Mesenchymal stem cell (in vitro differentiated cells and primary cell): ENCODE measurements around the gene CLDN14.

ENCODE experiments used
- DNase-seq: peaks from one replicate; pipeline ENCODE4 v3.0.0-alpha.2; 2013
- H2AFZ ChIP-seq: one replicate; pipeline ENCODE4 v1.6.1; 2013; ENCODE audit warnings: low read depth, mild to moderate bottlenecking, control low read depth, inconsistent platforms, low read length, moderate library complexity
- H2AK5ac ChIP-seq: 2 replicates; pipeline ENCODE4 v1.6.1; 2013; ENCODE audit warnings: low read length, moderate library complexity, mild to moderate bottlenecking, inconsistent platforms; ENCODE audit not compliant: severe bottlenecking
- H2BK120ac ChIP-seq: one replicate; pipeline ENCODE4 v1.6.1; 2013; ENCODE audit warnings: low read depth, mild to moderate bottlenecking, inconsistent platforms, low read length, moderate library complexity
- H2BK12ac ChIP-seq, 2 experiments: one replicate each; pipeline ENCODE4 v1.6.1; 2013; ENCODE audit warnings: inconsistent platforms in 2 of 2, low read length in 2 of 2, mild to moderate bottlenecking in 2 of 2, moderate library complexity in 2 of 2, control low read depth in 1 of 2
- H2BK15ac ChIP-seq: one replicate; pipeline ENCODE4 v1.6.1; 2013; ENCODE audit warnings: mild to moderate bottlenecking, low read depth, inconsistent platforms; ENCODE audit not compliant: poor library complexity, severe bottlenecking
- H2BK5ac ChIP-seq: 2 replicates; pipeline ENCODE4 v1.6.1; 2013; ENCODE audit warnings: low read depth, mild to moderate bottlenecking, low read length, control low read depth, inconsistent platforms; ENCODE audit not compliant: poor library complexity, severe bottlenecking
- H3K14ac ChIP-seq, 2 experiments: one replicate each; pipeline ENCODE4 v1.6.1; 2013; ENCODE audit warnings: inconsistent platforms in 2 of 2, low read length in 2 of 2, control low read depth in 1 of 2, mild to moderate bottlenecking in 1 of 2, moderate library complexity in 1 of 2
- H3K18ac ChIP-seq, 2 experiments: one replicate each; pipeline ENCODE4 v1.6.1; 2013; ENCODE audit warnings: inconsistent platforms in 2 of 2, low read length in 2 of 2, control low read depth in 1 of 2, low read depth in 1 of 2, mild to moderate bottlenecking in 1 of 2
- H3K23ac ChIP-seq, 2 experiments: one replicate each; pipeline ENCODE4 v1.6.1; 2013; ENCODE audit warnings: inconsistent platforms in 2 of 2, low read length in 2 of 2, mild to moderate bottlenecking in 2 of 2, moderate library complexity in 2 of 2, control low read depth in 1 of 2
- H3K27ac ChIP-seq: 2 replicates; pipeline ENCODE4 v1.5.1; 2013; ENCODE audit warnings: mild to moderate bottlenecking, moderate library complexity, low read length, control low read depth, inconsistent platforms; ENCODE audit not compliant: poor library complexity, severe bottlenecking
- H3K27me3 ChIP-seq, 2 experiments: 2 replicates each; pipeline versions ENCODE4 v1.6.1 to v1.7.0; 2013; ENCODE audit warnings: low read length in 2 of 2, mild to moderate bottlenecking in 2 of 2, moderate library complexity in 2 of 2, control low read depth in 1 of 2, inconsistent platforms in 1 of 2; ENCODE audit not compliant: control insufficient read depth in 1 of 2, insufficient read depth in 1 of 2
- H3K36me3 ChIP-seq, 2 experiments: 2 replicates each; pipeline versions ENCODE4 v1.6.1 to v1.7.0; 2013; ENCODE audit warnings: low read length in 2 of 2, control low read depth in 1 of 2, inconsistent platforms in 1 of 2, low read depth in 1 of 2, mild to moderate bottlenecking in 1 of 2; ENCODE audit not compliant: insufficient read depth in 2 of 2, control insufficient read depth in 1 of 2
- H3K4ac ChIP-seq, 2 experiments: one replicate each; pipeline ENCODE4 v1.6.1; 2013; ENCODE audit warnings: inconsistent platforms in 2 of 2, low read length in 2 of 2, mild to moderate bottlenecking in 2 of 2, moderate library complexity in 2 of 2, control low read depth in 1 of 2, low read depth in 1 of 2
- H3K4me1 ChIP-seq: 2 replicates; pipeline ENCODE4 v1.6.1; 2013; ENCODE audit warnings: low read depth, low read length, control low read depth; ENCODE audit not compliant: control insufficient read depth, insufficient read depth
- H3K4me2 ChIP-seq: 2 replicates; pipeline ENCODE4 v1.6.1; 2013; ENCODE audit warnings: low read length, mild to moderate bottlenecking, inconsistent platforms; ENCODE audit not compliant: poor library complexity, severe bottlenecking
- H3K4me3 ChIP-seq, 2 experiments: 2 replicates each; pipeline versions ENCODE4 v1.5.1 to v1.7.0; 2013; ENCODE audit warnings: low read length in 2 of 2, mild to moderate bottlenecking in 2 of 2, control low read depth in 1 of 2, low read depth in 1 of 2; ENCODE audit not compliant: insufficient read depth in 1 of 2
- H3K79me1 ChIP-seq: replicated peaks from 2 replicates; pipeline ENCODE4 v1.6.1; 2013; ENCODE audit warnings: mild to moderate bottlenecking, control low read depth, low read length, inconsistent platforms; ENCODE audit not compliant: poor library complexity, severe bottlenecking
- H3K9ac ChIP-seq: 2 replicates; pipeline ENCODE4 v1.7.0; 2013; ENCODE audit warnings: mild to moderate bottlenecking, low read length, moderate library complexity
- H3K9me3 ChIP-seq: 2 replicates; pipeline ENCODE4 v1.7.0; 2013; ENCODE audit warnings: mild to moderate bottlenecking, low read length; ENCODE audit not compliant: control insufficient read depth
- H4K8ac ChIP-seq: one replicate; pipeline ENCODE4 v1.6.1; 2013; ENCODE audit warnings: inconsistent platforms, mild to moderate bottlenecking, low read length, moderate library complexity
- H4K91ac ChIP-seq: one replicate; pipeline ENCODE4 v1.6.1; 2013; ENCODE audit warnings: mild to moderate bottlenecking, low read length, inconsistent platforms
- WGBS: methylation state at CpG from one replicate; pipeline ENCODE4 v1.1.7; 2013; ENCODE audit warnings: mixed read lengths; 5-methylcytosine and 5-hydroxymethylcytosine counted together

CLDN14 gene

DNA sequence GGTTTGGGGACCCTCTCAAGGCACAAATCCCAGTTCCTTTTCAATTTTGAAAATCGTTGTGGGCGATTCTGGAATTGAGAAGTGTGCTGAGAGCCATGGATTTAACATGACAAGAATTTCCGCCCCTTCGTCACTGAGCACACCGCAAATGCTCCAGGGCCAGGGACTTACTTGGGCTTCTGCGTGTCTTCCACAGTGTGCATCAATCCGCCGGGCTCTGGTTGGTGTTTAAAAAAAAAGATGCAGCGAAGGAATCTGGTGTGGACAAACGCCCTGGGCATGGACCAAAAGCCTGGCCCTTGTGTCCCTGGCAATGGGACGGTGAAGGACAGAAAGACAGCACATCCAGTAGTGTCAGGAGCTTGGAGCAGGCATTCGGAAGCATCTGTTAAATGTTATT lies 696 bp upstream of the CLDN14 start:
- Histone ChIP-seq H3K23ac (no peak overlapping the region), H3K9ac (no peak overlapping the region), H2AFZ (no peak overlapping the region), H3K27ac (no peak overlapping the region), H4K91ac (no peak overlapping the region), H2BK15ac (no peak overlapping the region), H3K4me3 (no peak overlapping the region), H3K4ac (no peak overlapping the region), H3K79me1 (no peaks in the 10 kb centered on the region), H2AK5ac (no peak overlapping the region), H3K18ac (no peak overlapping the region), H2BK12ac (no peak overlapping the region), H3K4me2 (no peak overlapping the region), H2BK120ac (no peak overlapping the region), H3K4me1 (peaks cover 19% of the 10 kb centered on the region), H3K36me3 (peaks cover 0 to 7% of the 10 kb centered on the region in 2 experiments), H3K9me3 (no peaks in the 10 kb centered on the region), H3K27me3 (no peaks in the 10 kb centered on the region), H4K8ac (no peak overlapping the region), H3K14ac (no peak overlapping the region), H2BK5ac (no peak overlapping the region)
- DNase-seq = no peak
- WGBS = 82% methylated on average over 11 of the region's 12 CpGs

DNA sequence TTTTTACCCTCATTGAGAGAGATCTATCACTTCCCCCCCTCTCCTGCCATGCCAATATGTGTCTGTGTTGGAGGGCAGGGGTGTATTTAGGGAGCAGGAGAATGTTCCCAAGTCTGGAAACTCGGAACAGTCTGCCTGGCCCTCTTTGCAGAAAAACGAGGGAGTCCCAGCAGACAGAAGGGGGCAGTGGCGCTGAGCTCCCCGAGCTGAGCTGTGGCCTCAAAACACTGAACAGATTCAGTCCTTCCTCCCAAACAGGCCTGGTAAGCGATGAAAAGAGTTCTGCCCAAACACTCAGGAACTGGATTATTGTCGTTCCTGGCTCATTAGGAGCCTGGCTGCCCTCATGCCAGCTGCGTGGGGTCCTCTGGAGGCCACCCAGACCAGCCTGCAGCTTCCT lies 981 bp downstream of the CLDN14 start:
- Histone ChIP-seq H3K36me3 (peaks cover 0 to 7% of the 10 kb centered on the region in 2 experiments), H2BK15ac (no peak overlapping the region), H2AK5ac (peak overlapping the region; percentile 62), H2BK120ac (no peak overlapping the region), H3K27me3 (no peaks in the 10 kb centered on the region), H4K91ac (no peak overlapping the region), H2BK5ac (no peak overlapping the region), H3K9me3 (no peaks in the 10 kb centered on the region), H3K27ac (no peak overlapping the region), H3K9ac (no peak overlapping the region), H4K8ac (no peak overlapping the region), H3K79me1 (no peaks in the 10 kb centered on the region), H3K4ac (no peak overlapping the region), H3K4me3 (no peak overlapping the region), H3K4me2 (no peak overlapping the region), H3K14ac (no peak overlapping the region), H3K23ac (no peak overlapping the region), H2AFZ (no peak overlapping the region), H3K18ac (no peak overlapping the region), H2BK12ac (no peak overlapping the region), H3K4me1 (peaks cover 19% of the 10 kb centered on the region)
- no peak for DNase-seq
- WGBS = 82% methylated on average over 7 of the region's 7 CpGs

DNA sequence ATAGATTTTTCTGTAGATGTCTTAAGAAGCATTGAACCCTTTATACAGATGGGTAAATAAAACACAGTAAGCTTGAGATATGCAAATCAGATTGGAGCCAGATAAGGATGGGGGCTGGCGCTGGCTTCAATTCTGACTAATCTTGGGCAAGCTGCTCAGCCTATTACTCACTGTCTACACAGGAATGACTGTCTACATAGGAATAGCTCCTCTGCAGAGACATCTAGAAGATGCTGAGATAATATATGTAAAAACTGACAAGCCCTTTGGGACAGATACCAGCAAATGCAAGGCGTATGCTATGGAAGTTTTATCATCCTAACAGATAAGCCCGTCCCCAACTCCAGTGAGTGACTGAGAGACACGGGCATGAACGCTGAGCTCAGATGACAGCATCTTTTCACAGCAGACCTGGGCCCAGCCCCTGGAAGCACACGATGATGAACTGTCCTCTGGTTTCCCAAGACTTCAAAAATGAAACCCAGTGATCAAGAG lies 1.7 kb downstream of the CLDN14 start:
- Histone ChIP-seq H3K4me2 (no peak overlapping the region), H4K91ac (no peak overlapping the region), H3K36me3 (peaks cover 0 to 4% of the 10 kb centered on the region in 2 experiments), H3K4me3 (no peak overlapping the region), H2BK15ac (no peak overlapping the region), H2BK5ac (no peak overlapping the region), H3K79me1 (no peaks in the 10 kb centered on the region), H2BK120ac (no peak overlapping the region), H3K27ac (no peak overlapping the region), H3K9me3 (no peaks in the 10 kb centered on the region), H3K4ac (no peak overlapping the region), H3K14ac (no peak overlapping the region), H2AK5ac (no peak overlapping the region), H3K4me1 (peaks cover 19% of the 10 kb centered on the region), H2BK12ac (no peak overlapping the region), H4K8ac (no peak overlapping the region), H3K23ac (no peak overlapping the region), H3K18ac (no peak overlapping the region), H3K27me3 (no peaks in the 10 kb centered on the region), H2AFZ (no peak overlapping the region), H3K9ac (no peak overlapping the region)
- DNase-seq = peak; percentile 78
- WGBS = 44% methylated on average over 6 of the region's 6 CpGs

DNA sequence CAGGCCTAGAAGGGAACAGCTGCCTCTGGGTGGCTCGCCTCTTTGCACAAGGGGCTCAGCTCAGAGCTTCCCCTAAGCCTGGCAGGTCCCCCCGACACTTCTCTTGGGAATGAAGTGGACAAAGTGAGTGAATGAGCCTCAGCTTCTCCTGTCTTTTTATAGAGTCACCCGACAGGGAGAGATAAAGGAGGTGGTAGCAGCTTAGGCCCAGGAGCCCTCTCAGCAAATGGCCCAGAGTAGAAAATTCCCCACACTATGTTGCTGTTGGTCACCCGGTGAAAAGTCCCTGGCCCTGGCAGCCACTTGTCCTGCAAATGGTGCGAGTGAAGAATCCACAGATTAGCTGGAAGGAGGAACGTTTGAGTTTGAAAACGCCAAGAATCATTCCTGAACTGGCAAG lies 2.4 kb downstream of the CLDN14 start:
- peaks cover 3% of the 10 kb centered on the region for H3K9me3 ChIP-seq
- H3K27me3 ChIP-seq = no peaks in the 10 kb centered on the region
- H3K4me3 ChIP-seq = no peak overlapping the region
- no peak overlapping the region for H2BK12ac ChIP-seq
- peak overlapping the region; percentile 45 for H2AK5ac ChIP-seq
- no peak overlapping the region for H3K18ac ChIP-seq
- H3K23ac ChIP-seq = no peak overlapping the region
- H3K4ac ChIP-seq = peak overlapping the region in 1 of 2 experiments; percentile 35
- H2AFZ ChIP-seq = no peak overlapping the region
- no peak overlapping the region for H2BK5ac ChIP-seq
- DNase-seq = no peak
- WGBS = 90% methylated on average over 7 of the region's 7 CpGs
- no peaks in the 10 kb centered on the region for H3K79me1 ChIP-seq
- peaks cover 19% of the 10 kb centered on the region for H3K4me1 ChIP-seq
- no peaks in the 10 kb centered on the region for H3K36me3 ChIP-seq
- no peak overlapping the region for H4K8ac ChIP-seq
- no peak overlapping the region for H2BK15ac ChIP-seq
- H3K27ac ChIP-seq = no peak overlapping the region
- no peak overlapping the region for H3K14ac ChIP-seq
- no peak overlapping the region for H4K91ac ChIP-seq
- no peak overlapping the region for H3K9ac ChIP-seq
- no peak overlapping the region for H2BK120ac ChIP-seq
- H3K4me2 ChIP-seq = no peak overlapping the region
